ENCODE results near the gene TIMP2.

- TF ChIP-seq POLR2A (IDR thresholded peaks at IDR 0.05; ENCODE audit: low read depth, low read length) (no peak), POLR2AphosphoS5 (IDR thresholded peaks at IDR 0.05; ENCODE audit: low read depth, low read length) (no peak)
Observed at GRCh38 chr17:78937561-78937960, 12.4 kb upstream of the TIMP2 start.
